ENCODE measurements around the gene POLDIP2. TPM values are rescaled to one million over a fixed set of nuclear protein-coding genes. Genes with fewer than 3 reads are reported as not detected.
A peak's percentile ranks its signal among the peaks of the same experiment; 100 is the strongest.

POLDIP2 gene, protein sequence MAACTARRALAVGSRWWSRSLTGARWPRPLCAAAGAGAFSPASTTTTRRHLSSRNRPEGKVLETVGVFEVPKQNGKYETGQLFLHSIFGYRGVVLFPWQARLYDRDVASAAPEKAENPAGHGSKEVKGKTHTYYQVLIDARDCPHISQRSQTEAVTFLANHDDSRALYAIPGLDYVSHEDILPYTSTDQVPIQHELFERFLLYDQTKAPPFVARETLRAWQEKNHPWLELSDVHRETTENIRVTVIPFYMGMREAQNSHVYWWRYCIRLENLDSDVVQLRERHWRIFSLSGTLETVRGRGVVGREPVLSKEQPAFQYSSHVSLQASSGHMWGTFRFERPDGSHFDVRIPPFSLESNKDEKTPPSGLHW
- 100 to 1,000 TPM; 217 to 281 (median 237) TPM for total RNA-seq

- intact Hi-C loops (cut with DNase I; ENCODE audit: low total_unique reads) (loop anchor here (1.0 to 5.0 kb wide), 4 partner anchors 14 to 595 kb away; partner anchors contain the start of genes IFT20, PHF12, SARM1 and TMEM97), in situ Hi-C loops (cut with MboI; ENCODE audit: low sequenced_read_pairs in 4 of 4) (loop anchor here in 1 of 4 donors (25.0 kb wide), 1 partner anchor 605 kb away; the partner anchor contains the start of gene PHF12)
- Histone ChIP-seq H3K27ac (peak within 1 kb of the TSS; percentile 94 to 97 (median 96)), H3K36me3 (peaks cover 6 to 65% of the 10 kb centered on the region in 2 donors), H3K9me3 (no peaks in the 10 kb centered on the region), H3K4me3 (peak within 1 kb of the TSS; percentile 88 to 98 (median 94)), H3K27me3 (no peaks in the 10 kb centered on the region), H3K4me1 (peaks cover 24 to 26% of the 10 kb centered on the region in 2 donors)
- peak; percentile 98 for ATAC-seq
- TF ChIP-seq, protein P1, sequence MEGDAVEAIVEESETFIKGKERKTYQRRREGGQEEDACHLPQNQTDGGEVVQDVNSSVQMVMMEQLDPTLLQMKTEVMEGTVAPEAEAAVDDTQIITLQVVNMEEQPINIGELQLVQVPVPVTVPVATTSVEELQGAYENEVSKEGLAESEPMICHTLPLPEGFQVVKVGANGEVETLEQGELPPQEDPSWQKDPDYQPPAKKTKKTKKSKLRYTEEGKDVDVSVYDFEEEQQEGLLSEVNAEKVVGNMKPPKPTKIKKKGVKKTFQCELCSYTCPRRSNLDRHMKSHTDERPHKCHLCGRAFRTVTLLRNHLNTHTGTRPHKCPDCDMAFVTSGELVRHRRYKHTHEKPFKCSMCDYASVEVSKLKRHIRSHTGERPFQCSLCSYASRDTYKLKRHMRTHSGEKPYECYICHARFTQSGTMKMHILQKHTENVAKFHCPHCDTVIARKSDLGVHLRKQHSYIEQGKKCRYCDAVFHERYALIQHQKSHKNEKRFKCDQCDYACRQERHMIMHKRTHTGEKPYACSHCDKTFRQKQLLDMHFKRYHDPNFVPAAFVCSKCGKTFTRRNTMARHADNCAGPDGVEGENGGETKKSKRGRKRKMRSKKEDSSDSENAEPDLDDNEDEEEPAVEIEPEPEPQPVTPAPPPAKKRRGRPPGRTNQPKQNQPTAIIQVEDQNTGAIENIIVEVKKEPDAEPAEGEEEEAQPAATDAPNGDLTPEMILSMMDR (IDR thresholded peaks at IDR 0.05 in 4 of 5, conservative IDR thresholded peaks at IDR 0.05 in 1 of 5), result no peak
- peak; percentile 93 to 97 for TF ChIP-seq POLR2A (IDR thresholded peaks at IDR 0.05)
- peak; percentile 92 to 94 for DNase-seq
Observed at GRCh38 chr17:28357061-28357900, at the start of gene POLDIP2. Gene POLDIP2, minus strand, starts transcription at chr17:28357527. Its CDS starts 79 bp downstream, at chr17:28357448.

DNA sequence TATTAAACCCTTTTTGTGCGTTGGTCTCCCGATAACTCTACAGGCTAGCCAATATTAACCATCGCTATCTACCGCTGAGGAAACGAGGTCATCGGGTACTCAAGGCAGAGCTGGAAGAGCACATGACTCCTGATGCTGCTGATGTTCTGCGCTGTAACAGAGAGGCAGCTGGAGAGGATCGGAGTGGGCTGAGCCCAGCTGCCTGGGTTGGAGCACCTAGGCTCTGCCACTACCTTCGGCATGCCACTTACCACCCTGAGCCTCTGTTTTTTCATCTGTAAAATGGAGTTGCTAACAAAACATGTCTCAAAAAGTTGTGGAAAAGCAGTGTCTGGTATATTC is 49.1 kb upstream of the POLDIP2 start:
- in situ Hi-C loops (cut with MboI; ENCODE audit: low sequenced_read_pairs in 4 of 4), result loop anchor here in 1 of 4 donors (25.0 kb wide), 2 partner anchors 106 to 169 kb away; partner anchors contain the start of gene FOXN1
- TF ChIP-seq POLR2A (IDR thresholded peaks at IDR 0.05), result no peak
- TF ChIP-seq, protein P1 (IDR thresholded peaks at IDR 0.05 in 4 of 5, conservative IDR thresholded peaks at IDR 0.05 in 1 of 5), result no peak
- peak overlapping the region; percentile 65 to 87 (median 84) for H3K4me3 ChIP-seq
- no peak overlapping the region for H3K27ac ChIP-seq
- H3K27me3 ChIP-seq, result no peaks in the 10 kb centered on the region
- peaks cover 8 to 15% of the 10 kb centered on the region in 2 donors for H3K4me1 ChIP-seq
- DNase-seq (no peak), ATAC-seq (peak in 1 of 2 donors; percentile 30)
- H3K9me3 ChIP-seq, result no peaks in the 10 kb centered on the region
- intact Hi-C loops (cut with DNase I; ENCODE audit: low total_unique reads), result no loop called here
- H3K36me3 ChIP-seq, result peaks cover 0 to 7% of the 10 kb centered on the region in 2 donors

- ATAC-seq (peak; percentile 64 to 75), DNase-seq (no peak)
- Histone ChIP-seq H3K9me3 (no peaks in the 10 kb centered on the region), H3K4me3 (peak within 1 kb of the TSS; percentile 65 to 87 (median 84)), H3K27ac (peak within 1 kb of the TSS in 1 of 4 donors; percentile 29), H3K4me1 (peaks cover 8 to 15% of the 10 kb centered on the region in 2 donors), H3K36me3 (peaks cover 0 to 12% of the 10 kb centered on the region in 2 donors), H3K27me3 (no peaks in the 10 kb centered on the region)
- intact Hi-C loops (cut with DNase I; ENCODE audit: low total_unique reads), result no loop called here
- TF ChIP-seq POLR2A (IDR thresholded peaks at IDR 0.05), result no peak
- TF ChIP-seq, protein P1 (IDR thresholded peaks at IDR 0.05 in 4 of 5, conservative IDR thresholded peaks at IDR 0.05 in 1 of 5), result no peak
- in situ Hi-C loops (cut with MboI; ENCODE audit: low sequenced_read_pairs in 4 of 4), result loop anchor here in 1 of 4 donors (25.0 kb wide), 2 partner anchors 106 to 169 kb away; partner anchors contain the start of gene FOXN1
Observed at GRCh38 chr17:28405632-28406472, 48.5 kb upstream of the POLDIP2 start, which contains the start of gene SLC46A1. Gene SLC46A1, minus strand, starts transcription at chr17:28406212. Its CDS starts 98 bp downstream, at chr17:28406114.
